NOMO-1 treated with dmso at 0.1 percent for 144 hours (cell line): ENCODE results near the gene MFSD6.
"Not testable (repeated sequence)": the region's sequence is repeated elsewhere in the genome, so short reads cannot be mapped to it uniquely, and the experiment has no call there.

Experiments used
- DNase-seq: peaks from one replicate; lab custom pipeline; 2025; ENCODE audit not compliant: unreplicated experiment; lab: John Stamatoyannopoulos, UW

Gene MFSD6

GRCh38 chr2:190405070-190405469 lies 3.1 kb upstream of the MFSD6 start:
- no peak for DNase-seq

GRCh38 chr2:190405995-190406394 lies 2.2 kb upstream of the MFSD6 start:
- DNase-seq = no peak

- DNase-seq = no peak
Observed at GRCh38 chr2:190406805-190407204, 1.4 kb upstream of the MFSD6 start.

GRCh38 chr2:190407246-190407661 lies 901 bp upstream of the MFSD6 start:
- DNase-seq = no peak

GRCh38 chr2:190408538-190409271 lies 550 bp downstream of the MFSD6 start:
- DNase-seq = peak; percentile 36

- DNase-seq = no peak
Observed at GRCh38 chr2:190409616-190410015, 1.5 kb downstream of the MFSD6 start.

DNA sequence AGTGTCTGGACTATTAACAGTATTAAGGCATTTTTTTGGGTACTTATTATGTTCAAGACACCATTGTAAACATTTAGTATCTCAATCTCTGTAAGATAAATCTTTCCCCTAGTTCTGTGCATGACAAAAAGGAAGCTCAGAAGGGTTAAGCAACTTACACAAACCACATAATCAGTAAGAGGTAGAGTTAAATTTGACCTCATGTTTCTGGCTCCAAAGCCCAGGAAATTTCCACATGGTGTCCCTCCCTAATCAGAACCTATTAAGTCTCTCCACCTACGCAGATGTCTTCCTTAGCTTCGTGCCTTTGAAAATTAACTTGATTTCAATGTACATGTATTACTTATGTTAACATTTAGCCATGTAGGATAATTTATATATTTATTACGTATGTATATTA lies 2.0 kb downstream of the MFSD6 start:
- peak; percentile 24 for DNase-seq

DNA sequence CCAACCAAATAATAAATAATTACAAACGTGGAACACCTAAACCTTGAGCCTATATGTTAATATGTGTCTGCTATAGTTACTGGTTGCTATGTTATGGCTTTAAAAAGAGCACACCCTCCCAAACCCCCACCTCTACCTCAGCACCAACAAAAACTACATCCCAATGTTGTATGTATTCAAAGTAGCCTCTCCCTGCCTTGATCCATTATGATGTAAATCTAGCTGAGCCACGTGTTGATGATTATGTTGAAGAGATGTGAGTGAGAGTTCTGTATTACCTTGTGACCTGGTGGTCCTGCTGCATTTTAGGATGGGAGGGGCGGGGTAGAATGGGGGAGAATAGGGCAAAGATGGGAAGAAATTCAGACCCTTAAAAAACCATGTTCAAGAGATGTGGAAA lies 4.8 kb downstream of the MFSD6 start:
- DNase-seq = no peak

- no peak for DNase-seq
Observed at GRCh38 chr2:190413421-190413820, 5.3 kb downstream of the MFSD6 start.

GRCh38 chr2:190415251-190415650 lies 7.1 kb downstream of the MFSD6 start:
- no peak for DNase-seq

GRCh38 chr2:190415794-190416775 lies 7.9 kb downstream of the MFSD6 start:
- no peak for DNase-seq

- no peak for DNase-seq
Observed at GRCh38 chr2:190417045-190417842, 9.1 kb downstream of the MFSD6 start.

DNA sequence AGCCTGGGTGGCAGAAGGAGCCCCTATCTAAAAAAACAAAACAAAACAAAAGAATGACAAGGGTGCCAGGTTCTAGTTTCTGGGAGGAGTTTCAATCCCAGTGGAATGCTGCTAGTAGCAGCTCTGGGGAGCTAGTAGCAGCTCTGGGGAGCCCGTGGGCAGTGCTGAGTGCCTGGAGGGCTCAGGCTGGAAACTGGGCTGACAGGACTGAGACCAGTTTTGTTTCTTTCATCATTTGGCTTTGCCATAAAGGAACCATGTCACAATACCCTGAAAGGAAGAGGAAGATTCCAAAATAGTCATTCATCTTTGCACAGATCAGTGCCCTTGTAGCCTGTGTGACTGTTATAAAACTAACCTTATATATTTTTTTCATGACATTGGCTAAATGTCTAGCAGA lies 10.6 kb downstream of the MFSD6 start:
- DNase-seq = no peak

DNA sequence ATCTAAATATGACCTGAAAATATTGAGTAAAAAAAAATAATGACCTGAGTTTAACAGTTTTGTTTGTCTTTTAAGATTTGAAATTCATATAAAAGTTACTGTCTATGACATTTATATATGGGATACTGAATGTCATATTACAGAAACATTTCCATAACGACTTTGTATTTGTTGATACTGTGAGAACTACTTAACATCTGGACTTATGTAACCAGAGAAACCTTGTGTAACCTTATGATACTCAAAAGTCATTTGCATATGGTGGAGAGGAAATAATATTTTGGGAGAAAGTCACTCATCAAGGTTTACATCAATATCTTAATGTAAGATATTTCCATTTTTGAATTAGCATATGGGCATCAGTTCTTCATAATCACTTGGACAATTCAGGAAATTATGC lies 12.6 kb downstream of the MFSD6 start:
- DNase-seq = no peak

DNA sequence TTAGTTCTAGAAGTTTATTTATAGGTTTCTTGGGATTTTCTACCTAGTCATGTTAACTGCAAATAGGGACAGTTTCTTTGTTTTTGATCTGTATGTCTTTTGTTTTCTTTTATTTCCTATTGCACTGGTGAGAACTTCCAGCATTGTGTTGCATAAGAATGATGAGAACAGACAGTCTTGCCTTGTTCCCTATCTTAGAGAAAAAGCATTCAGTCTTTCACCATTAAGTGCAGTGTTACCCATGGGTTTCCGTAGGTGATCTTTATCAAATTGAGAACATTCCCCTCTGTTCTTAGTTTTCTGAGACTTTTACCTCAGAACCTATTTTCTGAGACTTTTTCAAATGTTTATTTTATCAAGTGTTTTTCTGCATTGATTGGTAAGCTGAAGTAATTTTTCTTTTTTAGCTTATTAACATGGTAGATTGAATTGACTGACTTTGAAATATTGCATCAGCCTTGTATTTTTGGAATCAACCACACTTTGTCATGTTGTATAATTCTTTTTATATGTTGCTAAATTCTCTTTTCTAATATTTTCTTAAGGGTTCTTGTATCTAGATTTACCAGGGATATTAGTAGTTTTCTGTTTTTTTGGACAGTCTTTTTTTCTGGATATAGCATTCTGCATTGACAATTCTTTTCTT lies 17.2 kb downstream of the MFSD6 start:
- no peak for DNase-seq

DNA sequence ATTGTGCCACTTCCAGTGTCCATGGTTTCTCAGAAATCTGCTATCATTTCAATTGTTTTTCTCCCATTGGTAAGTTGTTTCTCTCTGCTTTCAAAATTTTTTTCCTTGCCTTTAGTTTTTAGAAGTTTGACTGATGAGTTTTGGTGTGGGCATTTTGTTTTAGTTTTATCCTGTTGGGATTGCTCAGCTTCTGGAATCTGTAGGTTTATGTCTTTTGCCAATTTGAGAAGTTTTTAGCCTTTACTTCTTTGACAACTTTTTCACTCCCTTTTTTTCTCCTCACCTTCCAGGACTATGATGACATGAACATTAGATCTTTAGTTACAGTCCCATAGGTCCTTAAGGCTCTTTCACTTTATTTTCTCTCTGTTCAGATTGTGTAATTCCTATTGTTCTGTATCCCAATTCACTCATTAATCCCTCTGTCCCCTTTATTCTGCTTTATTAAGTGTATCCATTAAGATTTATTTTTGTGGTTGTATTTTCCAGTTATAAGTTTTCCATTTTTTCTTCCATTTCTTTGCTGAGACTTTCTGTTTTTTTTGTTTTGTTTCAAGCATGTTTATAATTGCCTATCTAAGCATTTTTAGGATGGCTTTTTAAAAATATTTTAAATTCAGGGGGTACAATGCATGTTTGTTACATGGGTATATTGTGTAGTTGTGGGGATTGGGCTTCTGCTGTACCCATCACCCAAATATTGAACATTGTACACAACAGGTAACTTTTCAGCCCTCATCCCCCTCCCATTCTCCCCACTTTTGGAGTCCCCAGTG lies 17.9 kb downstream of the MFSD6 start:
- DNase-seq = no peak

- not testable (repeated sequence) for DNase-seq
Observed at GRCh38 chr2:190430866-190431265, 22.7 kb downstream of the MFSD6 start.

DNA sequence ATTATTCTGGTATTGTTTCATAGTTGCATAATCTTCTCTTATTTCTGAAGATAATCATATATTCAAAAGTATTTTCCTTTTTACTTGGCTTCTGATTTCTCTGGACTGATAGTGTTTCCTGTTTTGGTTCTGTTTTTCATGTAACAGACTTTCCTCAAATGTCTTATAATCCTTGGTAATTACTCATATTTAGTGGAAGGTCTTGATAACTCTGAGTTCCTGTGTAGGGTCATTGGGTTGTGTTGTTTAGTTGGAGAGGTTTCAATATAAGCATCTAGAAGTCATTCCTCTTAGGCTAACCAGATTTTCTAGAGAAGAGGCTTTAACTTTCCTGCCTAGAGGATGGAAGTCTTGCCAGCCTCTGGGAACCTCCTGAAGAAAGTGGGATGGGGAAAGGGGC lies 23.8 kb downstream of the MFSD6 start:
- DNase-seq = no peak

- no peak for DNase-seq
Observed at GRCh38 chr2:190432567-190433231, 24.5 kb downstream of the MFSD6 start.
